Stimulated activated CD4-positive, alpha-beta T cell treated with anti-CD3 and anti-CD28 coated beads, Interleukin-12 subunit alpha, Interleukin-12 subunit beta, amount 100 ng/mL, for 4 hours (primary cell): Measurements from ENCODE around the gene LCE1E.

Experiments
- DNase-seq: peaks from one replicate; pipeline ENCODE4 v3.0.0-alpha.2; 2020

LCE1E gene

GRCh38 chr1:152783095-152783494 is 3.0 kb upstream of the LCE1E start:
- DNase-seq = no peak

GRCh38 chr1:152795686-152796085 is 9.6 kb downstream of the LCE1E start:
- no peak for DNase-seq

- no peak for DNase-seq
Observed at GRCh38 chr1:152796421-152796820, 10.4 kb downstream of the LCE1E start, which contains the start of gene LCE1D. TSS of gene LCE1D (plus strand) at chr1:152796721. CDS start at chr1:152797795, 1,074 bp downstream.

- DNase-seq = no peak
Observed at GRCh38 chr1:152801333-152801732, 15.3 kb downstream of the LCE1E start.

- no peak for DNase-seq
Observed at GRCh38 chr1:152806576-152806975, 20.5 kb downstream of the LCE1E start, which contains the start of gene LCE1C. TSS of gene LCE1C (minus strand) at chr1:152806651. CDS start at chr1:152805478, 1,173 bp downstream.

GRCh38 chr1:152811050-152811449 is 25.0 kb downstream of the LCE1E start:
- DNase-seq = no peak

- DNase-seq = no peak
Observed at GRCh38 chr1:152811671-152812070, 25.6 kb downstream of the LCE1E start, which contains the start of gene LCE1B. TSS of gene LCE1B (plus strand) at chr1:152811971. CDS start at chr1:152812447, 476 bp downstream.

- no peak for DNase-seq
Observed at GRCh38 chr1:152817309-152817708, 31.3 kb downstream of the LCE1E start.

GRCh38 chr1:152823294-152823693 is 37.2 kb downstream of the LCE1E start:
- DNase-seq = no peak

- DNase-seq = no peak
Observed at GRCh38 chr1:152824964-152825363, 38.9 kb downstream of the LCE1E start.

- DNase-seq = no peak
Observed at GRCh38 chr1:152827173-152827572, 41.1 kb downstream of the LCE1E start, which contains the start of gene LCE1A. TSS of gene LCE1A (plus strand) at chr1:152827473. CDS start at chr1:152827473, 0 bp downstream.

- DNase-seq = no peak
Observed at GRCh38 chr1:152836870-152837269, 50.8 kb downstream of the LCE1E start.
